Testis (tissue), 3 donors: ENCODE results near the gene ARPP21. TPM values are rescaled to one million over a fixed set of nuclear protein-coding genes. Genes with fewer than 3 reads are reported as not detected.

Experiments
- DNase-seq: peaks from one replicate; pipeline ENCODE4 v3.0.0-alpha.2; 2019
- H3K27ac ChIP-seq, 2 donors: fragments of 200-600 bp; sonication (generic); one replicate each; pipeline ENCODE4 v1.5.1; 2019
- H3K27me3 ChIP-seq: fragments of 200-600 bp; sonication (generic); one replicate; pipeline ENCODE4 v1.5.1; 2019
- H3K36me3 ChIP-seq: fragments of 200-600 bp; sonication (generic); one replicate; pipeline ENCODE4 v1.5.1; 2017; ENCODE audit warnings: low read depth; ENCODE audit errors: missing control alignments
- H3K4me1 ChIP-seq: fragments of 200-600 bp; sonication (generic); one replicate; pipeline ENCODE4 v1.5.1; 2019
- H3K4me3 ChIP-seq, 2 donors: fragments of 200-600 bp; sonication (generic); one replicate each; pipeline ENCODE4 v1.5.1; 2017 to 2019
- H3K9me3 ChIP-seq: fragments of 200-600 bp; sonication (generic); one replicate; pipeline ENCODE4 v1.5.1; 2017
- POLR2A ChIP-seq: fragments of 450-650 bp; IDR thresholded peaks from one replicate; pipeline ENCODE4 v1.6.1; 2017; ENCODE audit warnings: antibody characterized with exemption, mild to moderate bottlenecking, moderate library complexity
- WGBS, 2 donors: methylation state at CpG; one replicate each; pipeline ENCODE4 v1.1.5; 2018; 5-methylcytosine and 5-hydroxymethylcytosine counted together
- intact Hi-C: fragments of 100-400 bp; cut with DNase I; formaldehyde crosslinking; loops from one replicate; pipeline ENCODE4 v1.15.1; 2023; ENCODE audit warnings: low total_unique reads
- polyA plus RNA-seq: library from polyadenylated mRNA; stranded (reverse); fragments of 350-450 nt; fragmentation: Illumina TruSeq; extraction: RNeasy Lipid Tissue Mini Kit (QIAGEN cat#74804); gene quantifications from one replicate; pipeline ENCODE4 v1.2.3, GENCODE V29; 2014; ENCODE audit warnings: low read depth, low replicate concordance; ENCODE audit not compliant: insufficient read depth
- total RNA-seq, 2 donors: library from RNA; depleted of rRNA; stranded (reverse); fragments of >200 nt; gene quantifications; one replicate each; pipeline ENCODE4 v1.2.3, GENCODE V29; 2016
- TF ChIP-seq, protein P1 (sequence below), 3 experiments: fragments of 450-650 bp in 2 of 3; fragments of 200-600 bp in 1 of 3; sonication (generic) in 1 of 3; IDR thresholded peaks; one replicate each; pipeline ENCODE4 v1.5.1; 2016 to 2019; ENCODE audit warnings: antibody characterized with exemption in 3 of 3, mild to moderate bottlenecking in 2 of 3, moderate library complexity in 1 of 3

Gene ARPP21
- total and polyA plus RNA-seq, 3 donors from 2014 or later: 0.47 to 1.1 (median 0.87) TPM

DNA sequence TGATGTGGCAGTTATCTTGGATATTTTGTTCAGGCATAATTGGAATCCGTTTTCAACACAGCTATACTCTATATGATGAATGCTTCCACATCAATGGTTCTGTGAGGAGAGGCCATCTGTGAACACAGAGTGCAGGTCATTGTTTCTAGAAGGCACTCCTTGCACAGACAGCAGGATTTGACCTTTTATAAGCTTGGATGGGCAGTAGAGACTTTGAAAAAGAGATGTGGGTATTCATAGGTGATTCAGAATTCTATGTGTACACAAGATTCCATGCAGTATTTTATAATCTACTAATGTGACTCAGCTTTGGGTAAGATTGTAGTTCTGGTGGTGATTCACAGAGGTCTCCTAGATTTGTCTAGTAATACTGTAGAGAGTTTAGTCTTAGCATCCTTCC lies 12.5 kb downstream of the ARPP21 start:
- WGBS, 2 donors: 65 to 67% methylated on average over 1 of the region's 1 CpG
- intact Hi-C loops: no loop called here
- Histone ChIP-seq H3K27me3 (no peaks in the 10 kb centered on the region), H3K27ac (no peak overlapping the region), H3K4me3 (no peak overlapping the region), H3K36me3 (no peaks in the 10 kb centered on the region), H3K9me3 (no peaks in the 10 kb centered on the region), H3K4me1 (no peaks in the 10 kb centered on the region)
- DNase-seq: no peak
- TF ChIP-seq, protein P1, sequence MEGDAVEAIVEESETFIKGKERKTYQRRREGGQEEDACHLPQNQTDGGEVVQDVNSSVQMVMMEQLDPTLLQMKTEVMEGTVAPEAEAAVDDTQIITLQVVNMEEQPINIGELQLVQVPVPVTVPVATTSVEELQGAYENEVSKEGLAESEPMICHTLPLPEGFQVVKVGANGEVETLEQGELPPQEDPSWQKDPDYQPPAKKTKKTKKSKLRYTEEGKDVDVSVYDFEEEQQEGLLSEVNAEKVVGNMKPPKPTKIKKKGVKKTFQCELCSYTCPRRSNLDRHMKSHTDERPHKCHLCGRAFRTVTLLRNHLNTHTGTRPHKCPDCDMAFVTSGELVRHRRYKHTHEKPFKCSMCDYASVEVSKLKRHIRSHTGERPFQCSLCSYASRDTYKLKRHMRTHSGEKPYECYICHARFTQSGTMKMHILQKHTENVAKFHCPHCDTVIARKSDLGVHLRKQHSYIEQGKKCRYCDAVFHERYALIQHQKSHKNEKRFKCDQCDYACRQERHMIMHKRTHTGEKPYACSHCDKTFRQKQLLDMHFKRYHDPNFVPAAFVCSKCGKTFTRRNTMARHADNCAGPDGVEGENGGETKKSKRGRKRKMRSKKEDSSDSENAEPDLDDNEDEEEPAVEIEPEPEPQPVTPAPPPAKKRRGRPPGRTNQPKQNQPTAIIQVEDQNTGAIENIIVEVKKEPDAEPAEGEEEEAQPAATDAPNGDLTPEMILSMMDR (IDR thresholded peaks at IDR 0.05): no peak
- no peak for TF ChIP-seq POLR2A

DNA sequence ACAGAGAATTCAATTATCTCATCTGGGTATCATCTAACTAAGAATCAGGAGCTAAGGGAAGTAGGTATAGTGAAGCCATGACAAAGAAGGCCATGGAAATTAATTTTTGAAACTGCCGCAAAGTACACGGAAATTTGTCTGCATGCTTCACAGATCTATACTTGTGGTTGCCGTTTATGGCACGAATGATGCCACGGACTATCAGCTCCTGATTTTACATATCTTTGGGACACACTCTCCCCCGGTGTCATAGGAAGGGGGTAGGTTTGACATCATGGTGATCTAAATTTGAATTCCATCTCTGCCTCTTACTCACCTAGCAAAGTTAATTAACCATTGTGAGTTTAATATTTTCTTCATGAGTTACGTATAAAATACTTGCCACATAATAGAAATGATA lies 14.0 kb downstream of the ARPP21 start:
- TF ChIP-seq POLR2A: no peak
- TF ChIP-seq, protein P1 (IDR thresholded peaks at IDR 0.05): no peak
- Histone ChIP-seq H3K36me3 (no peaks in the 10 kb centered on the region), H3K4me1 (no peaks in the 10 kb centered on the region), H3K27ac (no peak overlapping the region), H3K4me3 (no peak overlapping the region), H3K27me3 (no peaks in the 10 kb centered on the region), H3K9me3 (no peaks in the 10 kb centered on the region)
- WGBS, 2 donors: 90 to 95% methylated on average over 7 of the region's 7 CpGs
- DNase-seq: no peak
- intact Hi-C loops: no loop called here

DNA sequence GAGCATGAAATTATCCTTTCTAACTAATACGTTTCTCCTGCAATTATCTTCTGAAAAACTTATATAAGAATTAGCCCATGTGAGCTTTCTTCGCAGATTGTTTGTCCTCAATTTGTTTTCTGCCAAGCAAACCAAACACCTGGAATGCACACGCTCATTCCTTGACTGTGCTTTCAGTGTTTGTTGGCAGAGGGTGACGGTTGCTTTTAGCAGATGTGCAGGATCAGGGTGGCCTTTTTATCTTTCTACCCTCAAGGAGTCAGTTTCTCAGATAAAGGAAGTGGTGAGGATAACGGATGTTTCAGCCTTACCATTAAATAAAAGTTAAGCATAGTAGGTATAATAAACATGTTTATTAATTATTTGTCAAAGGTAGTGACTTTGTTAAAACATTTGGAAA lies 15.2 kb downstream of the ARPP21 start:
- Histone ChIP-seq H3K9me3 (no peaks in the 10 kb centered on the region), H3K4me1 (no peaks in the 10 kb centered on the region), H3K27ac (no peak overlapping the region), H3K36me3 (no peaks in the 10 kb centered on the region), H3K27me3 (no peaks in the 10 kb centered on the region), H3K4me3 (no peak overlapping the region)
- DNase-seq: no peak
- no peak for TF ChIP-seq POLR2A
- TF ChIP-seq, protein P1 (IDR thresholded peaks at IDR 0.05): no peak
- WGBS, 2 donors: 52 to 53% methylated on average over 5 of the region's 5 CpGs
- intact Hi-C loops: no loop called here

DNA sequence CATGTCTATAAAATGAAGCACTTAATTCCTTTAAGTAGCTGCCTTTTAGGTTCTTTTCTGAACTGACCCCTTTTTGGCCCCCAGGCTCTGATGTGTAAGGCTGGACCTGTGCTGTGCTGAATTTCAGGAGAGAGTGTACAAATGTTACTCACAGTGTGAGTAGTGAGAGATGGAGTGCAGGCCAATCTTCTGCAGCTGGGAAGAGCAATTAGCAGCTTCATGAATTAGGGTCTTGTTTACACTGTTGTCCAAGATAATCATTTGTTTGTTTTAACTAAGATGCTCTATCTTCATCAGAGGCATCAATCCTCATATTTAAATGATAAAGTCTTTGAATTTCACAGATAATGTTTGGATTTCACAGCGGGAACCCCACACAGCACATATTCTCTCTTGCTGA lies 19.4 kb downstream of the ARPP21 start:
- H3K27me3 ChIP-seq: no peaks in the 10 kb centered on the region
- intact Hi-C loops: no loop called here
- 78 to 89% methylated on average over 1 of the region's 1 CpG for WGBS, 2 donors
- no peak for TF ChIP-seq POLR2A
- TF ChIP-seq, protein P1 (IDR thresholded peaks at IDR 0.05): no peak
- no peak overlapping the region for H3K4me3 ChIP-seq
- DNase-seq: no peak
- no peaks in the 10 kb centered on the region for H3K9me3 ChIP-seq
- H3K27ac ChIP-seq: no peak overlapping the region
- H3K4me1 ChIP-seq: no peaks in the 10 kb centered on the region
- H3K36me3 ChIP-seq: no peaks in the 10 kb centered on the region

DNA sequence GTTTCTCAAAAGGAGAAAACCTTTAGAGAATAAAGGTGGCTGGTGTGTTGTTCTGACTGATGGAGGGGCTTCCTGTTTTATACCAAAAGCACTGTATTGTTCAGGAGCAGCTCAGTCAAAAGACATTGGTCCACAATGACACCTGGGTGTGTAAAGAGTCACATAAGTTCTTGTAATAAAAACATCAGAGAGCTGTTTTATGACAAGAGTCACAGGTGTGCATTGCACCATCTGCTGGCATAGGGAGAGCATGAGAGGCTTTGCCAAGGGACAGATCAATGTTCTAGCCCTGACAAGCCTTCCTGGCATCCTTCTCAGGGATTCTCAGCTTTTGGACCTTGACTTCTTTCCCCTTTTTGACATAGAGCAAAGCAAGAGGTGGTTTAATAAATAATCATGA lies 20.4 kb downstream of the ARPP21 start:
- H3K4me1 ChIP-seq: no peaks in the 10 kb centered on the region
- peak; percentile 40 for DNase-seq

More for the DNA sequence above, 20.4 kb downstream of the ARPP21 start:
- Histone ChIP-seq H3K36me3 (no peaks in the 10 kb centered on the region), H3K27ac (no peak overlapping the region), H3K4me3 (no peak overlapping the region), H3K27me3 (no peaks in the 10 kb centered on the region), H3K9me3 (no peaks in the 10 kb centered on the region)
- intact Hi-C loops: no loop called here
- no peak for TF ChIP-seq POLR2A
- TF ChIP-seq, protein P1 (IDR thresholded peaks at IDR 0.05): no peak
